ENCODE results near the gene CCDC82.

Gene CCDC82

GRCh38 chr11:96329419-96329818, 60.3 kb downstream of the CCDC82 start:
- H3K4me3 ChIP-seq (ENCODE audit: low read depth, low read length, poor library complexity, severe bottlenecking) = no peak overlapping the region
- TF ChIP-seq EZH2 (IDR thresholded peaks at IDR 0.05; ENCODE audit: borderline replicate concordance, low read length) (no peak), CTCF (IDR thresholded peaks at IDR 0.05; ENCODE audit: low read length) (no peak)
- H3K27ac ChIP-seq (ENCODE audit: low read depth, low read length, poor library complexity, severe bottlenecking) = no peak overlapping the region
- no peaks in the 10 kb centered on the region for H3K9me2 ChIP-seq (ENCODE audit: low read depth, low read length)
- no peak overlapping the region for H2AFZ ChIP-seq (ENCODE audit: low read length)
- no peak overlapping the region for H3K9ac ChIP-seq (ENCODE audit: low read length)
- H3K27me3 ChIP-seq (ENCODE audit: insufficient read depth, low read length) = no peaks in the 10 kb centered on the region
- H3K36me3 ChIP-seq (ENCODE audit: insufficient read depth, low read length) = no peaks in the 10 kb centered on the region
- H3K79me2 ChIP-seq (ENCODE audit: insufficient read depth, low read length) = no peaks in the 10 kb centered on the region
- no peaks in the 10 kb centered on the region for H3K9me3 ChIP-seq (ENCODE audit: low read length)
- H3K4me1 ChIP-seq (ENCODE audit: insufficient read depth, low read length, severe bottlenecking) = peaks cover 14% of the 10 kb centered on the region
- H4K20me1 ChIP-seq (ENCODE audit: insufficient read depth, low read length) = no peaks in the 10 kb centered on the region
- H3F3A ChIP-seq (ENCODE audit: insufficient read depth, low read length) = no peaks in the 10 kb centered on the region
- H3K4me2 ChIP-seq (ENCODE audit: low read length) = no peak overlapping the region

GRCh38 chr11:96328395-96329010, 61.2 kb downstream of the CCDC82 start:
- TF ChIP-seq CTCF (IDR thresholded peaks at IDR 0.05; ENCODE audit: low read length) (no peak), EZH2 (IDR thresholded peaks at IDR 0.05; ENCODE audit: borderline replicate concordance, low read length) (no peak)
- H3K4me3 ChIP-seq (ENCODE audit: low read depth, low read length, poor library complexity, severe bottlenecking) = no peak overlapping the region
- H3K79me2 ChIP-seq (ENCODE audit: insufficient read depth, low read length) = no peaks in the 10 kb centered on the region
- no peak overlapping the region for H3K27ac ChIP-seq (ENCODE audit: low read depth, low read length, poor library complexity, severe bottlenecking)
- no peak overlapping the region for H3K9ac ChIP-seq (ENCODE audit: low read length)
- no peak overlapping the region for H3K4me2 ChIP-seq (ENCODE audit: low read length)
- no peaks in the 10 kb centered on the region for H3K9me3 ChIP-seq (ENCODE audit: low read length)
- no peaks in the 10 kb centered on the region for H3F3A ChIP-seq (ENCODE audit: insufficient read depth, low read length)
- H3K4me1 ChIP-seq (ENCODE audit: insufficient read depth, low read length, severe bottlenecking) = peaks cover 17% of the 10 kb centered on the region
- H3K9me2 ChIP-seq (ENCODE audit: low read depth, low read length) = no peaks in the 10 kb centered on the region
- H3K27me3 ChIP-seq (ENCODE audit: insufficient read depth, low read length) = no peaks in the 10 kb centered on the region
- no peaks in the 10 kb centered on the region for H3K36me3 ChIP-seq (ENCODE audit: insufficient read depth, low read length)
- no peak overlapping the region for H2AFZ ChIP-seq (ENCODE audit: low read length)
- no peaks in the 10 kb centered on the region for H4K20me1 ChIP-seq (ENCODE audit: insufficient read depth, low read length)

GRCh38 chr11:96326959-96327358, 62.8 kb downstream of the CCDC82 start:
- no peak overlapping the region for H3K9ac ChIP-seq (ENCODE audit: low read length)
- H3K27ac ChIP-seq (ENCODE audit: low read depth, low read length, poor library complexity, severe bottlenecking) = no peak overlapping the region
- H3K4me1 ChIP-seq (ENCODE audit: insufficient read depth, low read length, severe bottlenecking) = peaks cover 17% of the 10 kb centered on the region
- no peaks in the 10 kb centered on the region for H4K20me1 ChIP-seq (ENCODE audit: insufficient read depth, low read length)
- TF ChIP-seq CTCF (IDR thresholded peaks at IDR 0.05; ENCODE audit: low read length) (no peak), EZH2 (IDR thresholded peaks at IDR 0.05; ENCODE audit: borderline replicate concordance, low read length) (no peak)
- H2AFZ ChIP-seq (ENCODE audit: low read length) = no peak overlapping the region
- no peak overlapping the region for H3K4me3 ChIP-seq (ENCODE audit: low read depth, low read length, poor library complexity, severe bottlenecking)
- no peaks in the 10 kb centered on the region for H3K27me3 ChIP-seq (ENCODE audit: insufficient read depth, low read length)
- no peak overlapping the region for H3K4me2 ChIP-seq (ENCODE audit: low read length)
- H3K79me2 ChIP-seq (ENCODE audit: insufficient read depth, low read length) = no peaks in the 10 kb centered on the region
- H3K9me3 ChIP-seq (ENCODE audit: low read length) = no peaks in the 10 kb centered on the region
- no peaks in the 10 kb centered on the region for H3F3A ChIP-seq (ENCODE audit: insufficient read depth, low read length)
- H3K36me3 ChIP-seq (ENCODE audit: insufficient read depth, low read length) = no peaks in the 10 kb centered on the region
- no peaks in the 10 kb centered on the region for H3K9me2 ChIP-seq (ENCODE audit: low read depth, low read length)
